ENCODE data around the gene GDI2. TPM values are rescaled to one million over a fixed set of nuclear protein-coding genes. Genes with fewer than 3 reads are reported as not detected.
A peak's percentile ranks its signal among the peaks of the same experiment; 100 is the strongest.
"Not testable (repeated sequence)": the region's sequence is repeated elsewhere in the genome, so short reads cannot be mapped to it uniquely, and the experiment has no call there.

GDI2 gene
- total RNA-seq, 1 donor from 2014 or later = 216 TPM

- no peaks in the 10 kb centered on the region for H3K9me3 Mint-ChIP-seq
- H3K27ac Mint-ChIP-seq = no peak overlapping the region
- H3K36me3 Mint-ChIP-seq = no peaks in the 10 kb centered on the region
- no peaks in the 10 kb centered on the region for H3K27me3 Mint-ChIP-seq (ENCODE audit: low read depth)
- TF ChIP-seq, protein P1, sequence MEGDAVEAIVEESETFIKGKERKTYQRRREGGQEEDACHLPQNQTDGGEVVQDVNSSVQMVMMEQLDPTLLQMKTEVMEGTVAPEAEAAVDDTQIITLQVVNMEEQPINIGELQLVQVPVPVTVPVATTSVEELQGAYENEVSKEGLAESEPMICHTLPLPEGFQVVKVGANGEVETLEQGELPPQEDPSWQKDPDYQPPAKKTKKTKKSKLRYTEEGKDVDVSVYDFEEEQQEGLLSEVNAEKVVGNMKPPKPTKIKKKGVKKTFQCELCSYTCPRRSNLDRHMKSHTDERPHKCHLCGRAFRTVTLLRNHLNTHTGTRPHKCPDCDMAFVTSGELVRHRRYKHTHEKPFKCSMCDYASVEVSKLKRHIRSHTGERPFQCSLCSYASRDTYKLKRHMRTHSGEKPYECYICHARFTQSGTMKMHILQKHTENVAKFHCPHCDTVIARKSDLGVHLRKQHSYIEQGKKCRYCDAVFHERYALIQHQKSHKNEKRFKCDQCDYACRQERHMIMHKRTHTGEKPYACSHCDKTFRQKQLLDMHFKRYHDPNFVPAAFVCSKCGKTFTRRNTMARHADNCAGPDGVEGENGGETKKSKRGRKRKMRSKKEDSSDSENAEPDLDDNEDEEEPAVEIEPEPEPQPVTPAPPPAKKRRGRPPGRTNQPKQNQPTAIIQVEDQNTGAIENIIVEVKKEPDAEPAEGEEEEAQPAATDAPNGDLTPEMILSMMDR (IDR thresholded peaks at IDR 0.05; ENCODE audit: unreplicated experiment) = no peak
- DNase-seq (ENCODE audit: low spot score in 2 of 2, unreplicated experiment in 2 of 2) = no peak
- H3K4me3 Mint-ChIP-seq = no peak overlapping the region
- no peaks in the 10 kb centered on the region for H3K4me1 Mint-ChIP-seq
These were observed 42.9 kb upstream of the GDI2 start for GRCh38 chr10:5855979-5856700.

DNA sequence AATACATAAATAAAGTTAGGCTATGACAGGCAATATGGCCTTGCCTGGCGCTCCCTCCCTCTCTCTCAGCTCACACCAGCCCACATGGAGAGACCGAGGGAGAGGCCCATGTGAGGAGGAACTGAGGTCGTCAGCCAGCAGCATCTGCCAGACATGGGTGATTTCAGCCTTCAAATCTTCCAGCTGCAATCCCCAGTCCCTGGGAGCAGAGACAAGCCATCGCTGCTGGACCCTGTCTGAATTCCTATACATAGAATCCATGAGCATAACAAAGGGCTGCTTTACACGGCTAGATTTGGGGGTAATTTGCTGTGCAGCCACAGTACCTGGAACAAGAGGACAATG lies 40.9 kb upstream of the GDI2 start:
- Mint-ChIP-seq H3K36me3 (no peaks in the 10 kb centered on the region), H3K27me3 (ENCODE audit: low read depth) (no peaks in the 10 kb centered on the region), H3K4me3 (no peak overlapping the region), H3K4me1 (no peaks in the 10 kb centered on the region), H3K27ac (no peak overlapping the region), H3K9me3 (no peaks in the 10 kb centered on the region)
- TF ChIP-seq, protein P1 (IDR thresholded peaks at IDR 0.05; ENCODE audit: unreplicated experiment) = no peak
- no peak for DNase-seq (ENCODE audit: low spot score in 2 of 2, unreplicated experiment in 2 of 2)

GRCh38 chr10:5846667-5847066 lies 33.4 kb upstream of the GDI2 start:
- H3K9me3 Mint-ChIP-seq; H3K36me3 Mint-ChIP-seq; H3K27me3 Mint-ChIP-seq (ENCODE audit: low read depth); DNase-seq (ENCODE audit: low spot score in 2 of 2, unreplicated experiment in 2 of 2); H3K4me3 Mint-ChIP-seq: not testable (repeated sequence)
- peak overlapping the region; percentile 73 for H3K27ac Mint-ChIP-seq
- peaks cover 25% of the 10 kb centered on the region for H3K4me1 Mint-ChIP-seq

GRCh38 chr10:5844345-5845055 lies 31.3 kb upstream of the GDI2 start:
- Mint-ChIP-seq H3K4me3 (peak overlapping the region; percentile 60), H3K36me3 (no peaks in the 10 kb centered on the region), H3K27me3 (ENCODE audit: low read depth) (no peaks in the 10 kb centered on the region), H3K4me1 (peaks cover 25% of the 10 kb centered on the region), H3K9me3 (no peaks in the 10 kb centered on the region), H3K27ac (peak overlapping the region; percentile 84)
- TF ChIP-seq, protein P1 (IDR thresholded peaks at IDR 0.05; ENCODE audit: unreplicated experiment) = no peak
- DNase-seq (ENCODE audit: low spot score in 2 of 2, unreplicated experiment in 2 of 2) = no peak

- no peaks in the 10 kb centered on the region for H3K27me3 Mint-ChIP-seq (ENCODE audit: low read depth)
- H3K9me3 Mint-ChIP-seq = no peaks in the 10 kb centered on the region
- no peaks in the 10 kb centered on the region for H3K36me3 Mint-ChIP-seq
- no peak overlapping the region for H3K4me3 Mint-ChIP-seq
- no peak for DNase-seq (ENCODE audit: low spot score in 2 of 2, unreplicated experiment in 2 of 2)
- peaks cover 25% of the 10 kb centered on the region for H3K4me1 Mint-ChIP-seq
- H3K27ac Mint-ChIP-seq = no peak overlapping the region
- TF ChIP-seq, protein P1 (IDR thresholded peaks at IDR 0.05; ENCODE audit: unreplicated experiment) = no peak
These were observed 30.6 kb upstream of the GDI2 start for GRCh38 chr10:5843686-5844344.

GRCh38 chr10:5841965-5842364 lies 28.7 kb upstream of the GDI2 start:
- no peak for DNase-seq (ENCODE audit: low spot score in 2 of 2, unreplicated experiment in 2 of 2)
- Mint-ChIP-seq H3K27me3 (ENCODE audit: low read depth) (no peaks in the 10 kb centered on the region), H3K36me3 (no peaks in the 10 kb centered on the region), H3K4me3 (no peak overlapping the region), H3K9me3 (no peaks in the 10 kb centered on the region), H3K4me1 (peaks cover 25% of the 10 kb centered on the region), H3K27ac (no peak overlapping the region)
- TF ChIP-seq, protein P1 (IDR thresholded peaks at IDR 0.05; ENCODE audit: unreplicated experiment) = no peak

Data from mesothelial cell of epicardium (in vitro differentiated cells).